ENCODE measurements around the gene OR10C1.

The OR10C1 gene

DNA sequence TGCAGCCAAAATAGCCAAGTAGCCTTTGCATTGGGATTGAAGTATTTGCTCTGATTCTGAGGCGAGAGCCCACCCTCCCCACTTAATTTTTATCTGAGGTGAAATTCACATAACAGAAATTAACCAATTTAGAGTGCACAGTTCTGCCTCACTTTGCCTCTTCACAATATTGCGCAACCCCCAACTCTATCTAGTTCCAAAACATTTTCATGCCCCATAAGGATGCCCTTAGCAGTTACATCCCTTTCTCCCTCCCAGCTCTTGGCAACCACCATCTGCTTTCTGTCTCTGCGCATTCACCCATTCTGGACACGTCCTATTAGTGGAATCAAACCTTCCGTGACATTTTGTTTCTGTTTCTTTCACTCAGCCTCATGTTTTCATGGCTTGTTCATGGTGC lies 39.6 kb downstream of the OR10C1 start:
- DNase-seq (ENCODE audit: low spot score), result no peak

DNA sequence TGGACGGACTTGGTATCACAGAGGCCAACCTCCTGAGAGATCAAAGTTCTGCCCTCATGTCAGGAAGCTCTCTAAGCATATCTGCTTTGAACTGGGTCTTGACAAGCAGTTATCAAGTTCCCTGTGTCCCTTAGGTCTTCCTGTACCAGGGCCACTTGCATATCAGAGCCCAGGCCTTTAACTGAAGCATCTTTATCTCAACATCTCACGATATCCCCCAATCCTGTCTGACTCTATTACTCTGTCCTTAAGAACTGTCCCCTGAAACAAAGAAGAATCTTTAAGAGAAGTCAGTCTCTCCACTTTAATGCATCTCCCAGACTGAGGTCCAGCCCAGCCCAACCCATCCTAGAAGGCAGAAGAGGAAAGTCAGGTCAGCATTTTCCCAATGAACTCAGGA lies 40.5 kb downstream of the OR10C1 start:
- no peak for DNase-seq (ENCODE audit: low spot score)

DNA sequence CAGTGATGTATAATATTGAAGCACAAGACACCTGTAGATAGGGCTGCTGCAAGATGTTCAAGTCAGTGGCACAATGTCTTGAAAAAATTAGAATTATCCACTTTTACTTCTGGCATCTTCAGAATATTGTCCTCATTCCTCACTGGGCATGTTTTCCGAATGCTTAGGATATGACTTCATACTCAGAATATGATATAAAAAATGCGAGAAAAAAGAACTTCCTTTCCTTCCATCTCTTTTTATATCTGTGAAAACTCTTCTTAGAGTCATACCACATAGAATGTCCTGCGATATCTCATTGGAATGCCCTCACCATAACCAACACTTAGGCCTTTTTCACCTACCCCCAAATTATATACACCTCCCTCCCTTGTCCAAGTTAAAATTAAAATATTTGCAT lies 44.1 kb downstream of the OR10C1 start:
- DNase-seq (ENCODE audit: low spot score), result no peak

DNA sequence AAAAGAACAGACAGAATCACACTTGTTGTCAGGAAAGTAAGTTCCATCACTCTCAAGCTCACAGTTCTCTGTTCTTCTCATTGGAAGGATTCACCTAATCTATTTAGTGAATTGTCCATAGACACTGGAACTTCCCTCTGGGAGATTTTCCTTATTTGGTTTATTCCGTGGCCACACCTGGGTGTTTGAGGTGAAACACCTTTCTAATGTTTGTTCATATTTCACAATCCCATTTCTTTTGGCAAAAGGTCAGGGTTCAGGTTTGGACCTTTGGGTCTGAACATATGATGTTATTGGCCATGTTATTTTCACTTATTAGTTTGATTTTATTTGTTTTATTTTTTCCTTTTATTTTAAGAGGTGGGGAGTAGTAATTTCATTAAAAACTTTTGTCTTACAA lies 44.6 kb downstream of the OR10C1 start:
- DNase-seq (ENCODE audit: low spot score), result no peak

GRCh38 chr6:29486577-29486976 lies 47.5 kb downstream of the OR10C1 start:
- DNase-seq (ENCODE audit: low spot score), result no peak

DNA sequence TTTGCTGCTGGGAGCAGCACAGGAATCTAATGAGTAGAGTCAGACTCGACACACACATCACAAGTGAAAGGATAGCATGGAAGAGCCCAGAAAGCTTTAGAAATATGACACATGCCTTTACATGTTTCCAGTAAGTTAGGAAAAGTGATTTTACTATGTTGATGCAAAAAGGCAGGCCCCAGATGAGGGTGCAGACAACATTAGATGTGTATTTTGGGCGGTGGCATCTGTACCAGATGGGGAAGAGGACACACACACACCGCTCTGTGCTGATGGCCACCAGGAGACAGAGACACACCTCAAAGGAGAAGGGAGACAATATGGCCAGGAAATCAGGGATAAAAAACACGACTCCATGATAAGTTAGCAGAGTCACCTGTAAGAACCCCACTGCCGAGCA lies 48.0 kb downstream of the OR10C1 start:
- no peak for DNase-seq (ENCODE audit: low spot score)

DNA sequence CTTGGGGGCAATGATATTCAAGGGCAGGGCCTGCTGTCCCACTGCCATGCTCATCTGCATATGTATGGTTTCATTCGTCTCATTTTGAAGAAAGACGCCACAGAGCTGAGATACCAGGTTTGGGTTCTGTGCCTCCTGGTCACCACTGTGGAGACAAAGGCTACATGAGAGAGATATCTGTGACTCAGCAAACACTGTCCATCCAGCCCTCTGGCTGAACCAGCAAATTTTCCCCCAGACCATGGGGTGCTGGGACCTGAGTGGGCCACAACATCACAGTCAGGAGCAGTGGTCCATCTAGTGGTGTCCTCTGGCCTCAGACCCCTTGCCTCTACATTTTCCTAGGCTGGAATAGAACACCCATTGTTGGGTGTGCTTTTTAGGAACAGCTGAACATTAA lies 48.6 kb downstream of the OR10C1 start, which contains the start of gene MAS1L:
MAS1L (minus strand) TSS at position 297 of the 400 bp plus-strand sequence; CDS start at position 243, 54 bp downstream.
- DNase-seq (ENCODE audit: low spot score), result no peak

DNA sequence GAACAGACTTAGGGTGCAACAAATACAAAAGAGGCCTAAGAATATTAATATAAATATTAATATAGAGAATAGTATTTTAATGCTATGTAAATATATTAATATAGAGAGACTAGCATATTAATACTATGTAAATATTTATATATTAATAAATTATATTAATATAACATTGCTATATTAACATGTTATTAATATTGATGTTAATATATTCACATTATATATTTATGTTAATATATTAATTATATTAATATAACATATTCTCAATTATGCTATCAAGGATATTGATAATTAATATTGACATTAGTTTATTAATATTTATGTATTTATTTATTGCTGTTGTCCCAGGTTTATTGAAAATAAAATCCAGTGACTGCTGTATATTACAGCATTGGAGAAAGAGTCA lies 49.8 kb downstream of the OR10C1 start:
- DNase-seq (ENCODE audit: low spot score), result no peak

DNA sequence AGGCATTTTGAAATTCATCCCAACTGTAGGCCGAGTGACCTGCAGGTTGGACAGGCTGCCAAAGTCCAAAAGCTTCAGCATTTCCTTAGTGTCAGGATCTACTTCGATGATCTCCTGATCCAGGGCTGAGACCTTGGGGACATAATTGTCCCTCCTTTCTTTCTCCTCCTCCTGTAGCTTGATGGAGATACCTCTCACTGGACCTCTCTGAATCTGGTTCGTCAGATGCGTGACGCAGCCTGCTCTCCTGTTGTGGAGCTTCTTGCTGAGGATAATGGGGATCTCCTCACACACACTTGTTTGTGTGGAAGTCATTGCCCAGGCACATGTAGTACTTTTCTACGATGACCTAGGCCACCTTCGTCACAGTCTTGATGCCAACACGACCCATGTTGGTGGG lies 50.2 kb downstream of the OR10C1 start:
- DNase-seq (ENCODE audit: low spot score), result no peak

GRCh38 chr6:29490055-29490454 lies 50.9 kb downstream of the OR10C1 start:
- no peak for DNase-seq (ENCODE audit: low spot score)

GRCh38 chr6:29490552-29490951 lies 51.4 kb downstream of the OR10C1 start:
- DNase-seq (ENCODE audit: low spot score), result no peak

Data from iPS-NIHi11 (cell line).